Activated CD4-positive, alpha-beta T cell treated with anti-CD3 and anti-CD28 coated beads, Interleukin-2, amount 10 ng/mL, durations not matched to agents 24 days and 14 days (primary cell): ENCODE data around the gene MAK. TPM values are rescaled to one million over a fixed set of nuclear protein-coding genes. Genes with fewer than 3 reads are reported as not detected.
"Not testable (repeated sequence)": the region's sequence is repeated elsewhere in the genome, so short reads cannot be mapped to it uniquely, and the experiment has no call there.

Experiments used
- DNase-seq: peaks from one replicate; pipeline ENCODE4 v3.0.0; 2022
- H3K27ac Mint-ChIP-seq: one replicate; pipeline ENCODE4 v1.8.0; 2022; ENCODE audit warnings: mild to moderate bottlenecking, mixed read lengths
- H3K27me3 Mint-ChIP-seq: one replicate; pipeline ENCODE4 v1.8.0; 2022; ENCODE audit warnings: mixed read lengths
- H3K36me3 Mint-ChIP-seq: one replicate; pipeline ENCODE4 v1.8.0; 2022; ENCODE audit warnings: low read depth, mild to moderate bottlenecking, mixed read lengths
- H3K4me1 Mint-ChIP-seq: one replicate; pipeline ENCODE4 v1.8.0; 2021; ENCODE audit warnings: mixed read lengths
- H3K4me3 Mint-ChIP-seq: one replicate; pipeline ENCODE4 v1.8.0; 2022; ENCODE audit warnings: mild to moderate bottlenecking, moderate library complexity, mixed read lengths
- H3K9me3 Mint-ChIP-seq: one replicate; pipeline ENCODE4 v1.8.0; 2021; ENCODE audit warnings: mixed read lengths
- intact Hi-C: fragments of 100-400 bp; cut with micrococcal nuclease; formaldehyde crosslinking; loops from one replicate; pipeline ENCODE4 v1.15.1; 2023
- total RNA-seq: library from RNA; stranded (reverse); gene quantifications from 2 replicates; pipeline ENCODE4 v1.2.3, GENCODE V29; 2022

The MAK gene
- total RNA-seq, 1 donor from 2014 or later: 0.58 TPM

GRCh38 chr6:10873374-10873773 is 35.0 kb upstream of the MAK start:
- H3K4me3 Mint-ChIP-seq: no peak overlapping the region
- DNase-seq: no peak
- no peaks in the 10 kb centered on the region for H3K4me1 Mint-ChIP-seq
- intact Hi-C loops: no loop called here
- H3K27me3 Mint-ChIP-seq: peaks cover 8% of the 10 kb centered on the region
- H3K9me3 Mint-ChIP-seq: peaks cover 2% of the 10 kb centered on the region
- H3K36me3 Mint-ChIP-seq: no peaks in the 10 kb centered on the region
- H3K27ac Mint-ChIP-seq: no peak overlapping the region

DNA sequence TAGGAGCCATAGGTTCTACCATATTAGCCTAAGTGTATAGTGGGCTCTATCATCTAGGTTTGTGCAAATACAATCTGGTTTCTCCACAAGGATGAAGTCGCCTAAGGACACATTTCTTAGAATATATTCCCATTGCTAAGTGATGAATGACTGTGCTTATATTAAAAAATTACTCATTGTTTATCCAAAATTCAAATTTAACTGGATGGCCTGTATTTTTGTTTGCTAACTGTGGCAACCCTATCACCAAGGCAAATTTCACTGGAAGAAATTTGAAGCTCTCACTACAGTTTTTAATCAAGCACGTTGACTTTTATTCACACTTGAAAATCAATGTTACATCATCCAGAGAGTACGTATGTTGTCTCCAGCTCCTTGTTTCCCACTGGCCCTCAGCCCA is 29.6 kb upstream of the MAK start:
- H3K9me3 Mint-ChIP-seq: peaks cover 4% of the 10 kb centered on the region
- H3K4me1 Mint-ChIP-seq: no peaks in the 10 kb centered on the region
- H3K4me3 Mint-ChIP-seq: no peak overlapping the region
- no peaks in the 10 kb centered on the region for H3K36me3 Mint-ChIP-seq
- peaks cover 3% of the 10 kb centered on the region for H3K27me3 Mint-ChIP-seq
- no peak overlapping the region for H3K27ac Mint-ChIP-seq
- intact Hi-C loops: no loop called here
- DNase-seq: no peak

DNA sequence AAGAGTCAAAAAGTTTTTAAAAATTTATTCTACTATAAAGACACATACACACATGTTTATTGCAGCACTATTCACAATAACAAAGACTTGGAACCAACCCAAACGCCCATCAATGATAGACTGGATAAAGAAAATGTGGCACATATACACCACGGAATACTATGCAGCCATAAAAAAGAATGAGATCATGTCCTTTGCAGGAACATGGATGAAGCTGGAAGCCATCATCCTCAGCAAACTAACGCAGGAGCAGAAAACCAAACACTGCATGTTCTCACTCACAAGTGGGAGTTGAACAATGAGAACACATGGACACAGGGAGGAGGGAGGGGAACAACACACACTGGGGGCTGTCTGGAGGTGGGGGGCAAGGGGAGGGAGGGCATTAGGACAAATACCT is 28.4 kb upstream of the MAK start:
- intact Hi-C loops, DNase-seq, H3K27ac Mint-ChIP-seq, H3K9me3 Mint-ChIP-seq, H3K36me3 Mint-ChIP-seq, H3K27me3 Mint-ChIP-seq, H3K4me1 Mint-ChIP-seq, H3K4me3 Mint-ChIP-seq: not testable (repeated sequence)

DNA sequence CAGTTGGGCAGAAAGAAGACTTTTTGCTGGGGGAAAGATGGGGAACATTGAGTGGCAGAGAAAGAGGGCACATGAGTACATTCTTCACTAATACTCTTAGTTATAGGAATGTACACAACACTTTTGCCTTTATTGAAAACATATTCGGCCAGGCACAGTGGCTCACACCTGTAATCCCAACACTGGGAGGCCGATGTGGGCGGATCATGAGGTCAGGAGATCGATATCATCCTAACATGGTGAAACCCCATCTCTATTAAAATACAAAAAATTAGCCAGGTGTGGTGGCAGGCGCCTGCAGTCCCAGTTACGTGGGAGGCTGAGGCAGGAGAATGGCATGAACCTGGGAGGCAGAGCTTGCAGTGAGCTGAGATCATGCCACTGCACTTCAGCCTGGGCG is 24.7 kb upstream of the MAK start:
- H3K4me1 Mint-ChIP-seq, H3K36me3 Mint-ChIP-seq, H3K4me3 Mint-ChIP-seq, H3K27ac Mint-ChIP-seq, DNase-seq, H3K27me3 Mint-ChIP-seq, H3K9me3 Mint-ChIP-seq, intact Hi-C loops: not testable (repeated sequence)

GRCh38 chr6:10862361-10862760 is 24.0 kb upstream of the MAK start:
- no peak for DNase-seq
- Mint-ChIP-seq H3K4me1 (no peaks in the 10 kb centered on the region), H3K27me3 (no peaks in the 10 kb centered on the region), H3K9me3 (no peaks in the 10 kb centered on the region), H3K27ac (no peak overlapping the region), H3K36me3 (no peaks in the 10 kb centered on the region), H3K4me3 (no peak overlapping the region)
- intact Hi-C loops: no loop called here

DNA sequence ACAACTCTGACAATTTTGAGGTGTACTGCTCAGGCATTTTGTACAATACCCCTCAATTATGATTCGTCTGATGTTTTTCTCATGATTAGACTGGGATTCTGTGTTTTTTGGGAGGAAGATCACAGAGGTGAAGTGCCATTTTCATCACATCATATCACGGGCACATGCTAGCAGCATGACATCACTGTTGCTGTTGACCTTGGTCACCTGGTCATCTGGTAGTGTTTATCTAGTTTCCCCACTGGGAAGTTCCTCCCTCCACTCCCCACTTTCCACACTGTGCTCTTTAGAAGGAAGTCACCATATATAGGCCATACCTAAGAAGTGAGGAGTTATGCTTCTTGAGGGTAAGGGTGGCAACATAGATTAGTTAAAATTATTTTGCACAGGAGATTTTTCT is 22.7 kb upstream of the MAK start:
- Mint-ChIP-seq H3K4me3 (no peak overlapping the region), H3K4me1 (no peaks in the 10 kb centered on the region), H3K27me3 (no peaks in the 10 kb centered on the region), H3K27ac (no peak overlapping the region), H3K36me3 (no peaks in the 10 kb centered on the region), H3K9me3 (no peaks in the 10 kb centered on the region)
- intact Hi-C loops: no loop called here
- DNase-seq: no peak

- intact Hi-C loops: no loop called here
Observed at GRCh38 chr6:10857259-10857658, 18.9 kb upstream of the MAK start.

GRCh38 chr6:10854922-10855632 is 16.7 kb upstream of the MAK start:
- Mint-ChIP-seq H3K27ac (no peak overlapping the region), H3K9me3 (peaks cover 13% of the 10 kb centered on the region)

More at GRCh38 chr6:10857259-10857658, 18.9 kb upstream of the MAK start:
- H3K4me3 Mint-ChIP-seq: no peak overlapping the region
- peaks cover 13% of the 10 kb centered on the region for H3K9me3 Mint-ChIP-seq
- peaks cover 2% of the 10 kb centered on the region for H3K4me1 Mint-ChIP-seq
- no peaks in the 10 kb centered on the region for H3K36me3 Mint-ChIP-seq
- no peak overlapping the region for H3K27ac Mint-ChIP-seq
- no peak for DNase-seq
- no peaks in the 10 kb centered on the region for H3K27me3 Mint-ChIP-seq

DNA sequence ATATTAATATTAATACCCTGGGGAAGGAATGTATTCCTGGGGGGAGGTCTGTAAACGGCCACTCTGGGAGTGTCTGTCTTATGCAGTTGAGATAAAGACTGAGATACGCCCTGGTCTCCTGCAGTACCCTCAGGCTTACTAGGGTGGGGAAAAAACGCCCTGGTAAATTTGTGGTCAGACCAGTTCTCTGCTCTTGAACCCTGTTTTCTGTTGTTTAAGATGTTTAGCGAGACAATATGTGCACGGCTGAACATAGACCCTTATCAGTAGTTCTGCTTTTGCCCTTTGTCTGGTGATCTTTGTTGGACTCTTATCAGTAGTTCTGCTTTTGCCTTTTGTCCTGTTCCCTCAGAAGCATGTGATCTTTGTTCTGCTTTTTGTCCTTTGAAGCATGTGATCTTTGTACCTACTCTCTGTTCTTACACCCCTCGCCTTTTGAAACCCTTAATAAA is 15.5 kb upstream of the MAK start:
- H3K4me3 Mint-ChIP-seq, intact Hi-C loops, H3K27ac Mint-ChIP-seq, H3K4me1 Mint-ChIP-seq, H3K27me3 Mint-ChIP-seq, H3K36me3 Mint-ChIP-seq, DNase-seq: not testable (repeated sequence)
- H3K9me3 Mint-ChIP-seq: peaks cover 13% of the 10 kb centered on the region

More at GRCh38 chr6:10854922-10855632, 16.7 kb upstream of the MAK start:
- H3K36me3 Mint-ChIP-seq: no peaks in the 10 kb centered on the region
- no peaks in the 10 kb centered on the region for H3K27me3 Mint-ChIP-seq
- H3K4me1 Mint-ChIP-seq: peaks cover 2% of the 10 kb centered on the region
- no peak for DNase-seq
- H3K4me3 Mint-ChIP-seq: no peak overlapping the region
- intact Hi-C loops: no loop called here

GRCh38 chr6:10852361-10852960 is 14.1 kb upstream of the MAK start:
- Mint-ChIP-seq H3K9me3 (peaks cover 13% of the 10 kb centered on the region), H3K27ac (no peak overlapping the region), H3K27me3 (no peaks in the 10 kb centered on the region), H3K4me3 (no peak overlapping the region), H3K4me1 (peaks cover 2% of the 10 kb centered on the region), H3K36me3 (no peaks in the 10 kb centered on the region)
- intact Hi-C loops: no loop called here
- no peak for DNase-seq

- peaks cover 2% of the 10 kb centered on the region for H3K4me1 Mint-ChIP-seq
- H3K27me3 Mint-ChIP-seq: no peaks in the 10 kb centered on the region
- H3K36me3 Mint-ChIP-seq: no peaks in the 10 kb centered on the region
- intact Hi-C loops: no loop called here
- DNase-seq: no peak
- peaks cover 13% of the 10 kb centered on the region for H3K9me3 Mint-ChIP-seq
- H3K4me3 Mint-ChIP-seq: no peak overlapping the region
- H3K27ac Mint-ChIP-seq: no peak overlapping the region
Observed at GRCh38 chr6:10850728-10851127, 12.4 kb upstream of the MAK start.

DNA sequence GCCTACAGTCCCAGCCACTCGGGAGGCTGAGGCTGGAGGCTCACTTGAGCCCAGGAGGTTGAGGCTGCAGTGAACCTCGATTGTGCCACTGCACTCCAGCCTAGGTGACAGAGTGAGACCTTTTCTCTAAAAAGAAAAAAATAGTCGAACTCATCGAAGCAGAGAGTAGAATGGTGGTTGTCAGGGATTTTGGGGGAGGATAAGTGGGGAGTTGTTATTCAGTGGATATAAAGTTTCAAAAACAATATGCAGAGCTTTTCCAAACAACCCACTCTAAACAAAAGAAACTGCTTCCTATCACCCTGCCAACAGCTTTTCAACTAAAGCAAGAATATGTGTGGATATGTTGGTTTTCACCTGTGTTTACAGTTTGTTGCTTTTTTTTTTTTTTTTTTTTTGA is 11.6 kb upstream of the MAK start:
- Mint-ChIP-seq H3K9me3 (peaks cover 9% of the 10 kb centered on the region), H3K36me3 (no peaks in the 10 kb centered on the region), H3K27me3 (no peaks in the 10 kb centered on the region), H3K4me3 (no peak overlapping the region), H3K4me1 (no peaks in the 10 kb centered on the region), H3K27ac (no peak overlapping the region)
- intact Hi-C loops: no loop called here
- no peak for DNase-seq

GRCh38 chr6:10847684-10848083 is 9.3 kb upstream of the MAK start:
- no peak for DNase-seq
- peaks cover 5% of the 10 kb centered on the region for H3K9me3 Mint-ChIP-seq
- no peak overlapping the region for H3K27ac Mint-ChIP-seq
- no peaks in the 10 kb centered on the region for H3K4me1 Mint-ChIP-seq
- intact Hi-C loops: no loop called here
- peaks cover 5% of the 10 kb centered on the region for H3K27me3 Mint-ChIP-seq
- no peak overlapping the region for H3K4me3 Mint-ChIP-seq
- H3K36me3 Mint-ChIP-seq: no peaks in the 10 kb centered on the region

GRCh38 chr6:10843554-10843953 is 5.2 kb upstream of the MAK start:
- DNase-seq: no peak
- intact Hi-C loops: no loop called here
- Mint-ChIP-seq H3K9me3 (peaks cover 16% of the 10 kb centered on the region), H3K27me3 (peaks cover 16% of the 10 kb centered on the region), H3K27ac (no peak overlapping the region), H3K4me1 (peaks cover 9% of the 10 kb centered on the region), H3K4me3 (no peak overlapping the region), H3K36me3 (no peaks in the 10 kb centered on the region)
